GM18909 (cell line): Measurements from ENCODE around the gene SORD.
"Not testable (repeated sequence)": the region's sequence is repeated elsewhere in the genome, so short reads cannot be mapped to it uniquely, and the experiment has no call there.

ENCODE experiments used
- ATAC-seq: cut with Tn5 transposase; IDR thresholded peaks from one replicate; pipeline ENCODE4 v1.9.1; 2021; ENCODE audit warnings: mild to moderate bottlenecking; ENCODE audit not compliant: unreplicated experiment, poor library complexity

Gene SORD

DNA sequence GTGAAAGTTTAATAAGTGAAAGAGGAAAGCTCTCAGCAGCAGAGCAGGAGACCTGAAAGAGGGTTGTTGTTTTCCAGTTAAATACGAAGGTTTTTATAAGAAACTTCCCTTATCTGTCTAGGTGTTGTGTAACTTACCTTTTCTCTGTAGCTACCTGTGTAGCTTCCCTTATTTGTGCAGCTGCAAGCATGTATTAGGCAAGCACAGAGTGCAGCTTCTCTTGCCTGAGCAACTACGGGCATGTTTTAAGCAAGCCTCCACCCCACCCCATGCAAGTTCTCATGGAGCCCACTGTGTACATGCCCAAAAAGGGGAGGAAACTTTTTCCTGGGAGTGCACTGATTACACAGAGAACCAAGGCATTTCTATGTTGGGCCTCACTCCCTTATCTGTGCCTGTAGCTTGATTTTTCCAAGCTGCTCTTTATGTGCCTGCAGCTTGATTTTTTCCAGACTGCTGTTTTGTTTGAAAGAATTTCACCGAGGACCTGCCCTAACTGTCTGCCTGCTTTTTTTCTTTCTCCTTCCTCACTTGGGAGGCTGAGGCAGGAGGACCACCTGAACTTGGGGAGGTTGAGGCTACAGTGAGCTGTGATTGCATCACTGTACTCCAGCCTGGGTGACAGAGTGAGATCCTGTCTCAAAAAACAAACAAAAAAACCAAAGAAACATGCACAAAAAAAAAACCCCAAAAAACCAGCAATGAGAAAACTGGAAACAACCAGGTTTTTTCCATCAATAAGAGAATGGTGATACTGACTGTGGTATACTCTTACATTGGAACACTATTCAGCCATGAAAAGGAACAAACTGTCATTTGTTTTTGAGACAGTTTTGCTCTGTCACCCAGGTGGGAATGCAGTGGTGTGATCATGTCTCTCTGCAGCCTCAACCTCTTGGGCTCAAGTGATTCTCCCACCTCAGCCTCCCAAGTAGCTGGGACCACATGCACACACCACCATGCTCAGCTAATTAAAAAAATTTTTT lies 36.0 kb downstream of the SORD start:
- not testable (repeated sequence) for ATAC-seq

DNA sequence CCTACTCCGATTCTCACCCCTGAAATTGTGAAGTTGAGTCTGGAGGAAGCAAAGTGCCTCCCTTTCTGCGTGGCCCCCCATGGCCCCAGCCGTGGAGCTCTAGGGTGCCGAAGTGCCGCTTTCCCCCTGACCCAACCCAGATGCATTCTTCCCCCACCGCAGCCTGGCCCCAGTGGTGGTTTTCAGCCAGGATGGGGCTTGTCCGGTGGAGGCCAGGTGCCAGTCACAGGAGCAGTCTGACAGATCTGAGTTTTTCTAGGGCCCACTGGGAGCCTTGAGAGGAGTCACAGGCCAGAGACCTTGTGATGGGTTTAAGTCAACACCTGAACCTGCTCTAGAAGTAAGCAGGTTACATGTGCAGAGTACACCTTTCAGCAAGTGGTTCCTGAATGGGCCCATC lies 39.3 kb downstream of the SORD start:
- not testable (repeated sequence) for ATAC-seq

DNA sequence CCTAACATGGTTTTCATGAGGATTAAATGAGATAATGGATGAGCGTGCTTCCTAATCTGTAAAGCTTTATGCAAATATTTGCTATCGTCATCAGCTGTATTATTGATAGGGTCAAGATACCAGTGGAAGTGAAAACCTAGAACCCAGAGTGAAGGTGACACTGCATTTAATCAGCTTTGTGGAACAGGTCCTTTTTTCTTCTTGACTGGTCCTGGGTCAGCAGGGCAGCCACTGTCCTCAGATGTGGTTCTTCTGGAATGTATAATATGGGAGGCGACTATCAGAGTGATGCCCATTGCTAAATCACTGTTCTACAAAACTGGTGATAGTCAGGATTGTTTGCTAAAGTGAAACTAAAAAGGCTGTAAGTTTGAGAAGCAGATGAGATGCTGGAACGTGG lies 41.4 kb downstream of the SORD start:
- ATAC-seq = no peak

- not testable (repeated sequence) for ATAC-seq
Measured at GRCh38 chr15:45069942-45070360, 47.0 kb downstream of the SORD start.

- not testable (repeated sequence) for ATAC-seq
Measured at GRCh38 chr15:45073602-45074001, 50.6 kb downstream of the SORD start.

DNA sequence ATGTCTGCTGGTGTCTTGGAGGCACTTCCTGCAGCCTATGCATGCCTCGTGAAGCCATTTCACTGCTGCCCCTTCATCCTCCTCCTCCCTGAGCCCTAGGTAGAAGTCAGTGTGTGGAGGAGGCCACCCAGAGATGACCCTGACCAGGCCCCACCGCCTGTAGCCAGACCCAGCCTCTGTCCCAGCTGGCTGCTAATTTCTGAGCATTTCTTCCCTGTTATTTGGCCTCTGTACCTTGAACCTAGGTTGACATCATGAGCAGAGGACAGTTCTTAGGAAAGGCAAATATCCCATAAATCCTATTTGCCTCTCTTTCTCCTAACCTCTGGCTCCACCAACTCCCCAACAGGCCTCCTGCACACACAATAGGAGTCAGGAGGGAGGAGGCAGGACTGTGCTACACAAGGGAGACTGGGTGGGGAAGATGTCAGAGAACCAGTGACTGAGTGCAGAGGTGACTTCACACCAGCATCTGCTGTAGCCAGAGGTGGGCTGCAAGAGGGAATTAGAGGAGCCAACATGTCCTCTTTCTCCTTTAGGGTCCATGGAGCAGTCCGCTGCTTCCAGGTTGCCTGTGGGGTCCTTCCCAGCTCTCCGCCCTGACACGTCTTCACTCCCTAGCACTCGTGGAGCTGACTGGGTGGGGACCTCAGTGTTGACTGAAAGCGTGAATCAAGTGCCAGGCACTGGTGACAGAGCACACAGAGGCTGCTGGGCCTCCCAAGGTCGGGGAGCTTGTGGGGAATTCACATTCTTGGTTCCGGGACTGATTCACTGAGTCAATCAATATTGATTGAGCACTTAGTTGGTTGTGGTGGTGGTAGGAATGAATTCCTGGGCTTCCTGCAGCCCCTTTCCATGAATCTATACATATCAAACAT lies 52.7 kb downstream of the SORD start:
- ATAC-seq = not testable (repeated sequence)

DNA sequence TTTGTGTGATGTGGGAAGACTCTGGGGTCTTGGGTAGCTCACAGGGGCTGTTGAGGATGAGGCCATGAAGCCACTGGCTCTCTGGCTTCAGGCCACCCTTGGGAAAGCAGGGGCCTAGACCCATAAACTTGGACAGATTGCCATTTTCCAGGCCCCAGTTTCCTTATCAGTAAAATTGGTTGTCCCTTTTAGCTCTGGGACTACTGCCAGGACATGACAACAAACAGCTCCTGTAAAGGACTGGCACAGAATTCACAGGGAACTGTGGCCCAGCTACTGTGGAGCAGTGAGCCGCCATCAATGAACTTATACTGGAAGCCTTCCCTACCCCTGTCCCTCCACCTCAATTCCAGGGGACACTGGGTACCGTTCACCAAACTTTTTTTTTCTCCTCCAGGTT lies 54.4 kb downstream of the SORD start:
- ATAC-seq = not testable (repeated sequence)

DNA sequence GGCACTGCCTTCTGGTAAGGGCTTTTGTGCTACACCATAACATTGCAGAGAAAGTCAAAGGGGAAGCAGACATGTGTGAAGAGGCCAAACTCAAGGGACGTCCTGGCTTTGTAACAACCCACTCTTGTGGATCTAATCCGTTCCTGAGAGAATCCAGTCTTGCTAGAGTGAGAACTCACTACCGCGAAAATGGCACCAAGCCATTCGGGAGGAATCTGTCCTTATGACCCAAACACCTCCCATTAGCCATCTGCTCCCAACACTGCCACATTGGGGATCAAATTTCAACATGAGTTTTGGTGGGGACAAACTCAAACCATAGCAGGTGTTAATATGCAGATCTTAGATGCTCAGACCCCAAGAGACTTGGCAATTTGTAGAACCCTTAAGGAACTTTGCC lies 56.2 kb downstream of the SORD start:
- not testable (repeated sequence) for ATAC-seq

DNA sequence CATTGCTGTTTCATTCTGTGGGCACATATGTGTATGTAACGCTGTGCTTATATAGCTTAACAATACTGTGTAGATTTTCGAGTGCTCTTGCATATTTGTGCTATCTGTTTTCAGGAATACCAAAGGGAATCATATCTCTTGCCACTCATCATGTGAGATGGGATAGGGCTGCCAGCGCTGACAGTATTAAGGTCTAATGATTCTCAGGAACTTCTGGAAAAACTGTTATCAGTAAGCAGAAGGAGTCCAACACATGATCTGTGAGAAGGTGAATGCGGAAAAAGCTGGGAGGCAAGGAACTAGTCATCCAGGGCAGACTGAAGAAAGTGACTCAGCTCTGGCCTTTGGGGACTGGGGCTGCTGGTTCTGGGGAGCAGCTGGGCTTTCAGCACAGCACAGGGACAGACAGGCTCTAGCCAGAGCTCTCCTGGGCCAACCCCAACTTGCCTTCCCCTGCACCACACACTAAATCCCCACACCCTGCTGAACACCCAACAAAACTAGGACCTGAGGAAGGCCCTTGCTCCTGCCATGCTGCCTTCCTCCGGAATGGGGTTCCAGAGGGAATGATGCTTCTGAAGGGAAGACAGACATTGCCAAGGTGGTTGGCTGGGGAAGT lies 56.7 kb downstream of the SORD start:
- not testable (repeated sequence) for ATAC-seq

DNA sequence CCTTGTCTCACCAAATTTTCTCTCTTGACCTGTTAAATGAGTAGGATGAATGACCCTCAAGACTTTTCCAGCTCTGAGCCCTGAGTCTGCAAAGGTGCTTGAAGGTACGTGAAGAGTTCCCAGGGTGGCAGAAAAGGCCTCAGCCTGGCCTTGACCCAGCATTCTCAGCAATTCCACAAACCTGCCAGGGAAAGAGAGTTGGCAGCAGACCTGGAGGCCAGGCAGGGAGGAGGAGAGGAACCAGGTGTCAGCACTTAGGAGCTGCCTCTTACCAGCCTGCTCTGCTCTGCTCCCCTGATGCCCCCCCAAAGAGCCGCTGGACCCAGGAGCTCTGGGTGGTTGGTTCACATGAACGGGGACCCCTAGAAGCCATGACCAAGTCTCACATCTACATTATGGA lies 57.6 kb downstream of the SORD start:
- ATAC-seq = not testable (repeated sequence)

DNA sequence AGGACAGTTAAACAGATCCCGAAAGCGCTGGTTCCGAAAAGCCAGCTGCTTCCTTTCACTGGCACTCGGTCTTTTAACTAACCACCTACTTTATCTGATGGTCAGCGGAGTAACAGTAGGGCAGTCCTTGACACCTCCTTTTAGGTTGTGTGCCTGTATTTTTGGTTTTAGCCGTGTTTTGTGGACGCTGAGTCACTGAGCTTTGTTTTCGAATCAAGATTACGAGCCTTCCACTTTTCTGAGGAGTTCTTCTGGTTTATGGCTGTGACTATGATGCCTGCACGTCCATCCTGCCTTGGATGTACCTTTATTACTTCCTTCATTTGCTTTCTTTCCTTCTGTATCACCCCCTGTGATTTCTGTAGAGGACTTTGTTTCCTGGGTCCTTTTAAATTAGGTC lies 59.4 kb downstream of the SORD start:
- ATAC-seq = not testable (repeated sequence)

DNA sequence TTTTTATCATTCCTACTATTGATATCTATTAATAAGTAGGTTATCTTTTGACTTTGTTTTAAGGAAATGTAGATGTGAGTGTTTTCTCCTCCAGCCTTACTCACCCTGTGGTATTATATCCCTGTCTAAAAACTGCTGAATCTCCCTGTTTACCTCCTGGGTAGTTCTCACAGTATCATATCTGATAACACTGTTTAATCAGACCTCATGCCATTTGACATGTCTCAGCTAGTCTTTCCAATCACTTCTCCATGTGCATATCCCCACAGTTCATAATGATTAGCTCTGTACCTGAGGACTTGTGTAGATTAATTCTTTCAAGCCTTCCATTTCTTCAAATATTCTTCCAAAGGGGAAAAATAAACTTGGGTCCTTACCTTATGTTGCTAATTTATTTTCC lies 60.2 kb downstream of the SORD start:
- no peak for ATAC-seq

DNA sequence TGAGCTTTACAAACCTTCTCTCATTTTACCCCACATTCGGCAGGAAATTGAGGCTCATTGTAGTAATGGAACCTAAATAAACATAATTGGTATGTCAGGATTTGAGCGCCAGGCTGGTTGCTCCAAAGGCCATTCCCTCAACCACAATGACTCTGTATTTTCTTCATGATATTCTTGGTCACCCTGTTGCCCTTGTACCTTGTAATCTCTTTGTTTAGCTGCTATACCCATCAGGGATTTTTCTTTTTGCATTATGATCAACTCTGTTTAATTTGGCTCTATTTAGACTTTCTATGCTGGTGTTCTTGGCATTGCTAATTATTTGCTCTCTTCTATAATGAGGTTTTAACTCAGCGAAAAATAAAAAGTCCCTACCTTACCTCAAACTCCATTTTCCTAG lies 61.2 kb downstream of the SORD start:
- no peak for ATAC-seq

DNA sequence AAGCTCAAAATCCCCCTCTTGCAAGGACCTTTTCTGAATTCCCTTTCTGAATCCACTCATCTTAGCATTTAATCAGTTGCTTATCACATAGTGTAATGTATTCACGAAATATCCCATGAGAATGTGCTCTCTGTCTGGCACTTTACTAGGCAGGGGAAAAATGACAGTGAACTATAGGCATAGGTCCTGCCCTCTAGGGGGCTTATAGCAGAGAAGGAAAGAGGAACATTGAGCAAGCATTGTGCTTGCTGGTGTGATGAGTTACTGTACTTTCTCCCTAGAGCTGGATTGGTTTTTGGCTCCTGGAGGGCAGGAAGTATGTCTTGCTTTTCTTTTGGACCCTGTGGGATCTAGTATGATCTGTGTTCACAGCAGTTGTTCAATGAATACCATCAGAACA lies 64.5 kb downstream of the SORD start:
- no peak for ATAC-seq

DNA sequence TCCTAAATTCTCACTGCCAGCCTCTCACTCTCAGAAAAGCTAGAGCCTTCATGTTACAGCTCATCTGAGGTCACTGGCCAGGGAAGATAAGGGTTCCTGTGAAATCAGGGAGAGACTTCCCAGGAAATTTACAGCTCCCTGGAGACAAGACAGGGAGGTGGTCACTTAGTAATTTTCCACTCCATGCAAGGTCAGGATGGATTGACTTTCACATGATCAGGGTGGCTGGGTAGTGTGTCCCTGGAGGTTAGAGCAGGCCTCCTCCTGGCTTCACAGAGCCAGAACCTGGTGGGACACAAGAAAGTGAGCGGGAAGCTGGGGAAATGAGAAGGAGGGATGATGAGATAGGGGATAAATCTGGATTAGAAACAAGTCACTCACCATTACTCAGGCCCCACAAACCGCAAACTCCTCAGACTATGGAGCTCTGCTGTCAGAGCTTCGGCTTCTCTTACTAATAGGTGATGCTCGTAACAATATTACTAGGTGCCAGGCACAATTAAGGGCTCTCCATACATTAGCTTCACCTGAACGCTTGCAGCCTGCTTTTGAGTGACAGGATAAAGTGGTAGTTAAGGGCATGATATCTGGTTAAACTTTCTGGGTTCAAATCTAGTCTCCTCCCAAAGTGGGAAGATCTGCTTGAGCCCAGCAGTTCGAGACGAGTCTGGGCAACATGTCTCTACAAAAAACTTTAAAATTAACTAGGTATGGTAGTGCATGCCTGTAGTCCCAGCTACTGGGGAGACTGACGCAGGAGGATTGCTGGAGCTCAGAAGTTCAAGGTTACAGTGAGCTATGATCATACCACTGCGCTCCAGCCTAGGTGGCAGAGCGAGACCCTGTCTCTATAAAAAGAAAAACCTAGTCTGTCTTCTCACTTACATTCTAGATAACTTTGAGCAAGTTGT lies 66.1 kb downstream of the SORD start:
- ATAC-seq = no peak

DNA sequence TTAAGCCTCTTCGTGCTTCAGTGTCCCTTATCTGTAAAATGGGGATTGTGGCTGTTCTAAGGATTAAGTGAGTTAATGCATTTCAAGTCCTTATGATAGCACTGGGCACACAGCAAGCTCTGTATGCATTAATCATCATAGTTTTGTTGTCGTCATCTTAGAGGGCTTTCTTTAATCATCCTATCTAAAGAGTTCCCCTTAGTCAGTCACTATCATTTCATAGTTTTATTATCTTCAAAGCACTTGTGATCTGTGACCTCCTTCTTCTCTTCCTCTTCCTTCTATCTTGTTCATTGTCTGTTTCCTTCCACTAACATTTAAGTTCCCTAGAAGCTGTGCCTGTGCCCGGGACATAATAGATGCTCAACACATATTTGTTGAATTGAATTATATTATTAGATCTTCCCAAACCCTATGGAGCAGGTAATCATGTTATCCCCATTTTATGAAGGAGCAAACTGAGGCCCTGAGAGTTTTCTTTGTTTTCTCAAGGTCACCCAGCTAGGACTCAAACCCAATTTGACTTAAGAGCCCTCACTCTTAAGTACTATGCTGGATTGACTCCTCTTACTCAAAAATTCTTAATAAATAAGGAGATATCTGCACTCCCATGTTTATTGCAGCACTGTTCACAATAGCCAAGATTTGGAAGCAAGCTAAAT lies 66.8 kb downstream of the SORD start:
- no peak for ATAC-seq

DNA sequence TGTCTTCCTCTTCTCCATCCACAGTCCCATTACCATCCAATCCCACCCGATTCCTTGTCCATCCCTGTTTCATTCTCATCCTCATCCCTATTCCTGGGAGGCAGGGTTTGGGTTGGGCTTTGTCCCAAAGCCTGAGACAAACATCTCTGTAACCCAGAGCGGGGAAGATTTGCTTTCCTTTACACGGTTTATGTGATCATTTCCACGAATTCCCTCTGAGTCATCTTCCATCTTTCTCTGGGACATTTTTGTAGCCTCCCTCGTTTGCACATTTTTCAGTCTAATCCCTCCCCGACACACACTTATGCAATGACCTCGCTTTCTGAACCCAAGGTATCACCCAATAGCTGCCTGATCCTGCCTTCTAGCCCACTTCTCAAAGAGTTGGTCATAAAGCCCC lies 68.2 kb downstream of the SORD start:
- no peak for ATAC-seq

- ATAC-seq = no peak
Measured at GRCh38 chr15:45091576-45091975, 68.6 kb downstream of the SORD start.

DNA sequence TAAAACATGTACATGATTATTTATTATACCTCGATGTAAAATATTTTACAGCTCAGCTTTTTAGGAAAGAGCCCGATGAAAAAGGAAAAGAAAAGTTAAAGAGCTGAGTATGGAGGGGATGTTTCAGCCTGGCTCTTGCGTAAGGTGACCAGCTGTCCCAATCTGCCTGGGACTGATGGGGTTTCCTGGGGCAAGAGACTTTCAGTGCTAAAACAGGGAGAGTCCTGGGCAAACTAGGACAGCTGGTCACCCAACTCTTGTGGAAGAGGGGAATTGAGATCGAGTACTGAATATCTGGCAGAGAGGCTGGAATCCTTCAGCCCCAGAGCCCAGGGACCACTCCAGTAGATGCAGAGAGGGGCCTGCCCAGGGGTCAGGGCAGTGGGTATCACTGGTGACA lies 70.0 kb downstream of the SORD start:
- ATAC-seq = no peak
